ENCODE results near the gene C19orf44. TPM values are rescaled to one million over a fixed set of nuclear protein-coding genes. Genes with fewer than 3 reads are reported as not detected.
"Not testable (repeated sequence)": the region's sequence is repeated elsewhere in the genome, so short reads cannot be mapped to it uniquely, and the experiment has no call there.

C19orf44 gene
- total and polyA plus RNA-seq, 4 donors, result 3.7 to 15.6 (median 10.6) TPM

DNA sequence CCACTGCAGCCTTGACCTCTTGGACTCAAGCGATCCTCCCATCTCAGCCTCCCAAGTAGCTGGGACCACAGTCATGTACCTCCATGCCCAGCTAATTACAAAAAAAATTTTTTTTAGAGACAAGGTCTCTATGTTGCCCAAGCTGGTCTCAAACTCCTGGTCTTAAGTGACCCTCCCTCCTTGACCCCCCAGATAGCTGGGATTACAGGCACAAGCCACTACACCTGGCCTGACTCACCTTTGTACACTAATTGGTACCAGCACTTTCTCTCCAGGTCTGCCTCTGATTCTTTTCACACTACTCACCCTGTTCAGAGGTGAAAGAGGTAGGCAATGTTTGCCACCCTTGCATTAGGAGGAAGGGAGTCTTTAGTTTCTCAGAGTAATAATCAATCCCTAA, 18.9 kb upstream of the C19orf44 start:
- H3K4me1 ChIP-seq (ENCODE audit: control insufficient read depth, insufficient read depth, low read length), result peaks cover 3% of the 10 kb centered on the region
- no peak for DNase-seq (ENCODE audit: low read depth in 4 of 6, low spot score in 6 of 6)
- H3K36me3 ChIP-seq (ENCODE audit: control insufficient read depth, insufficient read depth, low read length), result no peaks in the 10 kb centered on the region
- H3K27ac ChIP-seq (ENCODE audit: low read depth, low read length), result no peak overlapping the region
- no peaks in the 10 kb centered on the region for H3K27me3 ChIP-seq (ENCODE audit: control insufficient read depth, insufficient read depth, low read length)
- 100% methylated on average over 1 of the region's 1 CpG for WGBS (ENCODE audit: insufficient coverage)
- H3K4me3 ChIP-seq (ENCODE audit: low read depth, low read length), result no peak overlapping the region
- no peaks in the 10 kb centered on the region for H3K9me3 ChIP-seq (ENCODE audit: control insufficient read depth, insufficient read depth, low read length)

DNA sequence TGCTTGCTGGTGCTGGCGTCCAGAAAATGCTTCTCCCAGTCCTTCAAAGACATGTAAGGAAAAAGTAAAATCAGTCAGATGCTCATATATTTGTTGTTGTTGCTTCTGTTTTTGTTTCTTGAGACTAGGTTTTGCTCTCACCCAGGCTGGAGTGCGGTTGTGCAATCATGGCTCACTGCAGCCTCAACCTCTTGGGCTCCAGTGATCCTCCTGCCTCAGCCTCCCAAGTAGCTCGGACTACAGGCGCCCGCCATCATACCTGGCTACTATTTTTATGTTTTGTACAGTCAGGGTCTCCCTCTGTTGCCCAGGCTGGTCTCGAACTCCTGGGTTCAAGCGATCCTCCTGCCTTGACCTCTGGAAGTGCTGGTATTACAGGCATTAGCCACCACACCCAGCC, 13.4 kb upstream of the C19orf44 start:
- H3K4me3 ChIP-seq (ENCODE audit: low read depth, low read length), result no peak overlapping the region
- DNase-seq (ENCODE audit: low read depth in 4 of 6, low spot score in 6 of 6), result no peak
- WGBS (ENCODE audit: insufficient coverage), result 100% methylated on average over 4 of the region's 7 CpGs
- H3K36me3 ChIP-seq (ENCODE audit: control insufficient read depth, insufficient read depth, low read length), result no peaks in the 10 kb centered on the region
- H3K27ac ChIP-seq (ENCODE audit: low read depth, low read length), result no peak overlapping the region
- no peaks in the 10 kb centered on the region for H3K9me3 ChIP-seq (ENCODE audit: control insufficient read depth, insufficient read depth, low read length)
- no peaks in the 10 kb centered on the region for H3K4me1 ChIP-seq (ENCODE audit: control insufficient read depth, insufficient read depth, low read length)
- H3K27me3 ChIP-seq (ENCODE audit: control insufficient read depth, insufficient read depth, low read length), result peaks cover 5% of the 10 kb centered on the region

DNA sequence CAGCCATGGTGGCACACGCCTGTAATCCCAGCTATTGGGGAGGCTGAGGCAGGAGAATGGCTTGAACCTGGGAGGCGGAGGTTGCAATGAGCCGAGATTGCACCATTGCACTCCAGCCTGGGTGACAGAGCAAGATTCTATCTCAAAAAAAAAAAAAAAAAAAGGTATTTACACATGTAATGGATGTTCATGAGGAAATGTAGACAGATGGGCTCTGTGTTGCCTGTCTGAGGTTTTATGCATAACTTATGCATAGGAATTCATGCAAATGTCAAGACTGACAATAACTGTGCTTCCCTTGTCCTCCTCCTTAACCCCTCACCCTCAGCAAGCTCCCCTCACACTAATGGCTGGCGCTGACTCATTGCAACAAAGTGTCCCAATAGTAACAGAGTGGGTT, 9.7 kb upstream of the C19orf44 start:
- not testable (repeated sequence) for H3K4me3 ChIP-seq (ENCODE audit: low read depth, low read length); H3K4me1 ChIP-seq (ENCODE audit: control insufficient read depth, insufficient read depth, low read length); H3K27me3 ChIP-seq (ENCODE audit: control insufficient read depth, insufficient read depth, low read length); H3K9me3 ChIP-seq (ENCODE audit: control insufficient read depth, insufficient read depth, low read length); H3K36me3 ChIP-seq (ENCODE audit: control insufficient read depth, insufficient read depth, low read length); H3K27ac ChIP-seq (ENCODE audit: low read depth, low read length)
- peak in 1 of 6 donors; percentile 24 for DNase-seq (ENCODE audit: low read depth in 4 of 6, low spot score in 6 of 6)
- no CpG with 5 or more reads among the region's 4 CpGs for WGBS (ENCODE audit: insufficient coverage)

DNA sequence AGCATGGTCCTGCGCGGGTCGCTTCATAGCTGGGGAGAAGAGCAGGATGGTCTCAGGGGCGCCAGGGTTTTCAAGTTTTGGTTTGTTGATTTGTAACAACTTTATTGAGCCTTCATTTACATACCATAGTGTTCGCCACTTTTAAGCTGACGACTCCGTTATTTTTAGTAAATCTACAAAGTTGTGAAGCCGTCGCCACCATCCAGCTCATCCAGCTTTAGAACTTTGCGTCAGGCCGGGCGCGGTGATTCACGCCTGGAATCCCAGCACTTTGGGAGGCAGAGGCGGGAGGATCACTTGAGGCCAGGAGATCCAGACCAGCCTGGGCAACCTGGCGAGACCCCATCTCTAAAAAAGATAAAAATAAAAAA, 404 bp downstream of the C19orf44 start:
- H3K36me3 ChIP-seq (ENCODE audit: control insufficient read depth, insufficient read depth, low read length), result peaks cover 7% of the 10 kb centered on the region
- peak overlapping the region; percentile 25 for H3K27ac ChIP-seq (ENCODE audit: low read depth, low read length)
- H3K27me3 ChIP-seq (ENCODE audit: control insufficient read depth, insufficient read depth, low read length), result no peaks in the 10 kb centered on the region
- no peak for DNase-seq (ENCODE audit: low read depth in 4 of 6, low spot score in 6 of 6)
- peaks cover 12% of the 10 kb centered on the region for H3K4me1 ChIP-seq (ENCODE audit: control insufficient read depth, insufficient read depth, low read length)
- H3K9me3 ChIP-seq (ENCODE audit: control insufficient read depth, insufficient read depth, low read length), result no peaks in the 10 kb centered on the region
- WGBS (ENCODE audit: insufficient coverage), result 40% methylated on average over 11 of the region's 16 CpGs
- peak overlapping the region; percentile 95 for H3K4me3 ChIP-seq (ENCODE audit: low read depth, low read length)

DNA sequence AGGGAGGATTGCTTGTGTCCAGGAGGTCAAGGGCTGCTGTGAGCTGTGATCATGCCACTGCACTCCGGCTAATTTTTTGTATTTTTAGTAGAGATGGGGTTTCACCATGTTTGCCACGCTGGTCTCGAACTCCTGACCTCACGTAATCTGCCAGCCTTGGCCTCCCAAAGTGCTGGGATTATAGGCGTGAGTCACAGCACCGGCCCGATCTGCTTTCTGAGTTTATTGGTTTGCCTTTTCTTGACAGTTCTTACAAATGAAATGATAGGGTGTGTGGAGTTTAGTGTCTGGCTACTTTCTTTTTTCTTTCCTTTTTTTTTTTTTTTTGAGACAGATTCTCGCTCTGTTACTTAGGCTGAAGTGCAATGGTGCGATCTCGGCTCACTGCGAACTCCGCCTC, 848 bp downstream of the C19orf44 start:
- H3K4me1 ChIP-seq (ENCODE audit: control insufficient read depth, insufficient read depth, low read length), result peaks cover 12% of the 10 kb centered on the region
- DNase-seq (ENCODE audit: low read depth in 4 of 6, low spot score in 6 of 6), result no peak
- H3K27ac ChIP-seq (ENCODE audit: low read depth, low read length), result no peak overlapping the region
- peaks cover 10% of the 10 kb centered on the region for H3K36me3 ChIP-seq (ENCODE audit: control insufficient read depth, insufficient read depth, low read length)
- H3K4me3 ChIP-seq (ENCODE audit: low read depth, low read length), result peak overlapping the region; percentile 95
- H3K27me3 ChIP-seq (ENCODE audit: control insufficient read depth, insufficient read depth, low read length), result no peaks in the 10 kb centered on the region
- 91% methylated on average over 7 of the region's 12 CpGs for WGBS (ENCODE audit: insufficient coverage)
- no peaks in the 10 kb centered on the region for H3K9me3 ChIP-seq (ENCODE audit: control insufficient read depth, insufficient read depth, low read length)

DNA sequence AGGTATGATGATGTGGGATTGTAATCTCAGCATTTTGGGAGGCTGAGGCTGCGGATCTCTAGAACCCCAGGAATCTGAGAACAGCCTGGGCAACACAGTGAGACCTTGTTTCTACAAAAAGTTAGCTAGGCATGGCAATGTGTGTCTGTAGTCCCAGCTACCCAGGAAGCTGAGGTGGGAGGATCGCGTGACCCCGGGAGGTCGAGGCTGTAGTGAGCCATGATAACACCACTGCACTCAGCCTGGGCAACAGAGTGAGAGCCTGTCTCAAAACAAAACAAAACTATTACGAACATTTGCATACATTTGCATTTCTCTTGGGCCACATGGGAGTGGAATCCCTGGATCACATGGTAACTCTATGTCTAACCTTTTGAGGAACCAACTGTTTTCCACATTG, 1.6 kb downstream of the C19orf44 start:
- Histone ChIP-seq H3K4me1 (ENCODE audit: control insufficient read depth, insufficient read depth, low read length) (peaks cover 12% of the 10 kb centered on the region), H3K36me3 (ENCODE audit: control insufficient read depth, insufficient read depth, low read length) (peaks cover 18% of the 10 kb centered on the region), H3K27ac (ENCODE audit: low read depth, low read length) (no peak overlapping the region), H3K27me3 (ENCODE audit: control insufficient read depth, insufficient read depth, low read length) (no peaks in the 10 kb centered on the region), H3K9me3 (ENCODE audit: control insufficient read depth, insufficient read depth, low read length) (no peaks in the 10 kb centered on the region), H3K4me3 (ENCODE audit: low read depth, low read length) (no peak overlapping the region)
- 93% methylated on average over 6 of the region's 6 CpGs for WGBS (ENCODE audit: insufficient coverage)
- DNase-seq (ENCODE audit: low read depth in 4 of 6, low spot score in 6 of 6), result no peak

DNA sequence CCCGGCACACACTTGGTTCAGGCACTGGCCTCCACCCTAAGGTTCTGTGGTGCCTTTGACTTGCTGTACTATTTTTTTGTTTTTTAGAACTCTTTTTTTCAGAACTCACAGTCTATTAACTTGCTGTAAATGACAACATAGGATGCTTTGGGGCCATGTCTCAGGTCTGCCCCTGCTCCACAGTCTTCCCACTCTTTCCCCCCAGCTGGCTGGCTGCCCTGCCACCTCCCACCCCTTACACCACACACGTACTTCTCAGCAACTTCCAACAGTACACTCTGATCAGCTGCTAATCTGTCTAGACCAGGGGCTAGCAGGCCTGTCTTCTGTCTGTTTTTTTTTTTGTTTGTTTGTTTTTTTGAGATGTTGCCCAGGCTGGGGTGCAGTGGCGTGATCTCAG, 8.1 kb downstream of the C19orf44 start:
- H3K27me3 ChIP-seq (ENCODE audit: control insufficient read depth, insufficient read depth, low read length), result no peaks in the 10 kb centered on the region
- peaks cover 7% of the 10 kb centered on the region for H3K4me1 ChIP-seq (ENCODE audit: control insufficient read depth, insufficient read depth, low read length)
- H3K36me3 ChIP-seq (ENCODE audit: control insufficient read depth, insufficient read depth, low read length), result peaks cover 50% of the 10 kb centered on the region
- DNase-seq (ENCODE audit: low read depth in 4 of 6, low spot score in 6 of 6), result no peak
- no peaks in the 10 kb centered on the region for H3K9me3 ChIP-seq (ENCODE audit: control insufficient read depth, insufficient read depth, low read length)
- no peak overlapping the region for H3K4me3 ChIP-seq (ENCODE audit: low read depth, low read length)
- H3K27ac ChIP-seq (ENCODE audit: low read depth, low read length), result no peak overlapping the region
- whole genome bisulfite sequencing (ENCODE audit: insufficient coverage), result 94% methylated on average over 2 of the region's 3 CpGs

DNA sequence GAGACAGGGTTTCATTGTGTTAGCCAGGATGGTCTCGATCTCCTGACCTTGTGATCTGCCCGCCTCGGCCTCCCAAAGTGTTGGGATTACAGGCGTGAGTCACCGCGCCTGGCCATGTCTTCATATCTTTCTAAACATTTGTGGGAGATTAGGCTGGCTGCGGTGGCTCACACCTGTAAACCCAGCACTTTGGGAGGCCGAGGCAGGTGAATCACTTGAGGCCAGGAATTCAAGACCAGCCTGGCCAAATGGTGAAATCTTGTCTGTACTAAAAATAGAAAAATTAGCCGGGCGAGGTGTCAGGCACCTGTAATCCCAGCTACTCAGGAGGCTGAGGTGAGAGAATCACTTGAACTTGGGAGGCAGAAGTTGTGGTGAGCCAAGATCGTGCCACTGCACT, 10.0 kb downstream of the C19orf44 start:
- Histone ChIP-seq H3K4me1 (ENCODE audit: control insufficient read depth, insufficient read depth, low read length) (peaks cover 20% of the 10 kb centered on the region), H3K36me3 (ENCODE audit: control insufficient read depth, insufficient read depth, low read length) (peaks cover 60% of the 10 kb centered on the region)
- not testable (repeated sequence) for H3K27me3 ChIP-seq (ENCODE audit: control insufficient read depth, insufficient read depth, low read length); H3K4me3 ChIP-seq (ENCODE audit: low read depth, low read length); H3K9me3 ChIP-seq (ENCODE audit: control insufficient read depth, insufficient read depth, low read length); DNase-seq (ENCODE audit: low read depth in 4 of 6, low spot score in 6 of 6); H3K27ac ChIP-seq (ENCODE audit: low read depth, low read length)
- WGBS (ENCODE audit: insufficient coverage), result 100% methylated on average over 4 of the region's 11 CpGs

DNA sequence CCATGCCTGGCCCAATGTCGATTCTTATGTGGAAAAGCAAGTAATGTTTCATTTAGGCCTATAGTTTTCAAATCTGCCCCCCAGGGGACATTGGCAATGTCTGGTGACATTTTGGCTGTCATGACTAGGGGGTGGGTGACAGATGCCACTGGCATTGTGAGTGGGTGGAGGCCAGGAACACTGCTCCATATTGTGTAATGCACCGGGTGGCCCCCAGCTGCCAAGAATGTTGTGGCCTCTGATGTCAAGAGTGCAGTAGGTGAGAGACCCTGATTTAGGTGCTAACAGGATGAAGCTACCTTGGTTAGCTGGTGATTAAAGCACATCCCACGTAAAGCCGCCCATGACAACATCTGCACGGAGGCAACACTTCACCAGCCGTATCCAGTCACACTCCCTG, 10.8 kb downstream of the C19orf44 start:
- Histone ChIP-seq H3K27ac (ENCODE audit: low read depth, low read length) (no peak overlapping the region), H3K9me3 (ENCODE audit: control insufficient read depth, insufficient read depth, low read length) (no peaks in the 10 kb centered on the region), H3K27me3 (ENCODE audit: control insufficient read depth, insufficient read depth, low read length) (no peaks in the 10 kb centered on the region), H3K4me3 (ENCODE audit: low read depth, low read length) (no peak overlapping the region), H3K36me3 (ENCODE audit: control insufficient read depth, insufficient read depth, low read length) (peaks cover 64% of the 10 kb centered on the region), H3K4me1 (ENCODE audit: control insufficient read depth, insufficient read depth, low read length) (peaks cover 20% of the 10 kb centered on the region)
- DNase-seq (ENCODE audit: low read depth in 4 of 6, low spot score in 6 of 6), result no peak
- 96% methylated on average over 5 of the region's 6 CpGs for WGBS (ENCODE audit: insufficient coverage)

DNA sequence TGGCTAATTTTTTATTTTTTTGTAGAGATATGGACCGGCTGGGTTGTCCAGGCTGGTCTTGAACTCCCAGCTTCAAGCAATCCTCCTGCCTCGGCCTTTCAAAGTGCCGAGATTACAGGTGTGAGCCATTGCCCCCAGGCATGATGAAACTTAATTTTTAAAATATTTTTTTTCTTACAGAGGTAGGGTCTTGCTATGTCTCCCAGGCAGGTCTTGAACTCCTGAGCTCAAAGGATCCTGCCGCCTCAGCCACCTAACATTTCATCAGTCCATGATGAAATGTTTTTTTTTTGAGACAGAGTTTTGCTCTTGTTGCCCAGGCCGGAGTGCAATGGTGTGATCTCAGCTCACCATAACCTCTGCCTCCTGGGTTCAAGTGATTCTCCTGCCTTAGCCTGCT, 12.4 kb downstream of the C19orf44 start:
- no peak overlapping the region for H3K4me3 ChIP-seq (ENCODE audit: low read depth, low read length)
- DNase-seq (ENCODE audit: low read depth in 4 of 6, low spot score in 6 of 6), result no peak
- H3K9me3 ChIP-seq (ENCODE audit: control insufficient read depth, insufficient read depth, low read length), result no peaks in the 10 kb centered on the region
- WGBS (ENCODE audit: insufficient coverage), result 100% methylated on average over 2 of the region's 5 CpGs
- peaks cover 65% of the 10 kb centered on the region for H3K36me3 ChIP-seq (ENCODE audit: control insufficient read depth, insufficient read depth, low read length)
- H3K4me1 ChIP-seq (ENCODE audit: control insufficient read depth, insufficient read depth, low read length), result peaks cover 20% of the 10 kb centered on the region
- no peak overlapping the region for H3K27ac ChIP-seq (ENCODE audit: low read depth, low read length)
- H3K27me3 ChIP-seq (ENCODE audit: control insufficient read depth, insufficient read depth, low read length), result no peaks in the 10 kb centered on the region
